Stimulated activated CD8-positive, alpha-beta memory T cell treated with anti-CD3 and anti-CD28 coated beads, Interleukin-2, amount 100 ng/mL, for 48 hours (primary cell): ENCODE data around the gene MAP3K3.

Source experiments
- DNase-seq, 2 donors: peaks; one replicate each; pipeline ENCODE4 v3.0.0-alpha.2; 2020; ENCODE audit warnings: low read depth in 2 of 2

The MAP3K3 gene

GRCh38 chr17:63652106-63652505 lies 29.9 kb downstream of the MAP3K3 start:
- DNase-seq, result no peak

- DNase-seq, result no peak
These were observed 30.8 kb downstream of the MAP3K3 start for GRCh38 chr17:63653050-63653449.

GRCh38 chr17:63657786-63658185 lies 35.6 kb downstream of the MAP3K3 start:
- no peak for DNase-seq

GRCh38 chr17:63658366-63658765 lies 36.1 kb downstream of the MAP3K3 start:
- no peak for DNase-seq

GRCh38 chr17:63659850-63660249 lies 37.6 kb downstream of the MAP3K3 start:
- DNase-seq, result no peak

- DNase-seq, result no peak
These were observed 43.5 kb downstream of the MAP3K3 start for GRCh38 chr17:63665527-63666214.

- no peak for DNase-seq
These were observed 50.6 kb downstream of the MAP3K3 start for GRCh38 chr17:63672856-63673255.

GRCh38 chr17:63675231-63675606 lies 53.0 kb downstream of the MAP3K3 start:
- DNase-seq, result no peak

GRCh38 chr17:63675607-63676546 lies 53.7 kb downstream of the MAP3K3 start:
- DNase-seq, result no peak

- DNase-seq, result no peak
These were observed 54.4 kb downstream of the MAP3K3 start for GRCh38 chr17:63676584-63676983.

GRCh38 chr17:63679214-63679613 lies 57.0 kb downstream of the MAP3K3 start:
- no peak for DNase-seq

- DNase-seq, result no peak
These were observed 58.5 kb downstream of the MAP3K3 start for GRCh38 chr17:63680700-63681099.

- no peak for DNase-seq
These were observed 59.3 kb downstream of the MAP3K3 start for GRCh38 chr17:63681530-63681929.

- no peak for DNase-seq
These were observed 60.2 kb downstream of the MAP3K3 start for GRCh38 chr17:63682441-63682840.

GRCh38 chr17:63682981-63683380 lies 60.8 kb downstream of the MAP3K3 start:
- DNase-seq, result no peak

GRCh38 chr17:63685041-63685440 lies 62.8 kb downstream of the MAP3K3 start:
- DNase-seq, result no peak

GRCh38 chr17:63685578-63685977 lies 63.4 kb downstream of the MAP3K3 start:
- no peak for DNase-seq

- no peak for DNase-seq
These were observed 64.0 kb downstream of the MAP3K3 start for GRCh38 chr17:63686138-63686685.

- DNase-seq, result no peak
These were observed 66.3 kb downstream of the MAP3K3 start for GRCh38 chr17:63688396-63689020.

GRCh38 chr17:63689479-63689878 lies 67.3 kb downstream of the MAP3K3 start:
- DNase-seq, result no peak

GRCh38 chr17:63692195-63692816 lies 70.1 kb downstream of the MAP3K3 start:
- no peak for DNase-seq
